HFFc6 (cell line): ENCODE data around the gene LHX2. TPM values are rescaled to one million over a fixed set of nuclear protein-coding genes. Genes with fewer than 3 reads are reported as not detected.

Experiments
- DNase-seq: peaks from one replicate; pipeline ENCODE4 v3.0.0-alpha.2; 2018
- H3K27ac Mint-ChIP-seq: 2 replicates; pipeline ENCODE4 v1.8.0; 2020; ENCODE audit warnings: mild to moderate bottlenecking, mixed read lengths
- H3K27me3 Mint-ChIP-seq: 2 replicates; pipeline ENCODE4 v1.8.0; 2021; ENCODE audit warnings: mild to moderate bottlenecking, moderate library complexity, mixed read lengths; ENCODE audit not compliant: insufficient read depth
- H3K36me3 Mint-ChIP-seq: 2 replicates; pipeline ENCODE4 v1.8.0; 2021; ENCODE audit warnings: low read depth, mixed read lengths
- H3K4me1 Mint-ChIP-seq: 2 replicates; pipeline ENCODE4 v1.8.0; 2020; ENCODE audit warnings: low read depth, mixed read lengths
- H3K4me3 Mint-ChIP-seq: 2 replicates; pipeline ENCODE4 v1.8.0; 2020; ENCODE audit warnings: mild to moderate bottlenecking, moderate library complexity, mixed read lengths
- H3K9me3 Mint-ChIP-seq: 2 replicates; pipeline ENCODE4 v1.8.0; 2020; ENCODE audit warnings: mild to moderate bottlenecking, mixed read lengths
- total RNA-seq, 6 experiments: library from RNA; stranded (reverse); fragmentation: NEBNext Ultra II Directional; extraction: Animal tissue kit (Norgen Biotek cat#: 25700); gene quantifications; 2 replicates in 1 of 6; 3 replicates in 5 of 6; pipeline ENCODE4 v1.2.3, GENCODE V29; 2021
- TF ChIP-seq, protein P1 (sequence below): fragments of 200-600 bp; sonication (generic); IDR thresholded peaks from 2 replicates; pipeline ENCODE4 v1.5.0; 2021; ENCODE audit warnings: antibody characterized with exemption, mild to moderate bottlenecking

Gene LHX2
- total RNA-seq, 6 experiments from 2014 or later = not detected

DNA sequence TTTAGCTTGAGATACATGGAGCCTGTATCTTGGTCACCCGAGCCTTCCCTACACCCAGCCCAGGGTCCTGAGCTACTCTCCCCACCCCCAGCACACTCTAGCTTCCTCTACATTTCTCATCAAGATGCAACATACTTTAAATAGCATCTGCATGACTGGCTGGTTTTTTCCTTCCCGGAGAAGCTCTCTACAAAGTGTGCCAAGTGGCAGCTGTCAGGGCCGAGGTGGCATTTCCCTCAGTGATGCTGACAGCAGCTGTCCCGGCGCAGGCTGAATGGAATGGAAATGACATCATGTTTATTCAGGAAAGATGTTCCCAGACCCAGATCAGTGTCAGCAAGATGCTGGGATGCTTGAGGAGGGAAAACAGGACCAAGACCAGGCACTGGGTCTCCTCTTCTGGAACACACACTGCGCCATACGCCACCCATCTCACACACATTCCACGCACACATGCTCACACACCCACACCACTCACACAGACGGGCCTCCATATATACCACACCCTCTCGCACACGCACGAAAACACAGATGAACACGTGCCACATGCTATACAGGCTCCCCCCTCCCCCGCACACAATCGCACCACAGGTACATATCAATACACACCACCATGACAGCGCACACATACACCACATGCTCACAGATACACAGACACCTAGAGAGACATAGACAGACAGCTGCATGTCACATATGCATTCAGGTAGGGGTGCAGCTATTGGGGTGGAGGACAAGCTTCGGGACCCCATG, 67.8 kb downstream of the LHX2 start:
- Mint-ChIP-seq H3K27me3 (peaks cover 6% of the 10 kb centered on the region), H3K36me3 (no peaks in the 10 kb centered on the region), H3K4me1 (peaks cover 32% of the 10 kb centered on the region), H3K9me3 (no peaks in the 10 kb centered on the region), H3K27ac (peak overlapping the region; percentile 78; the same call in 1 of the 2 replicates), H3K4me3 (peak overlapping the region; percentile 68)
- TF ChIP-seq, protein P1, sequence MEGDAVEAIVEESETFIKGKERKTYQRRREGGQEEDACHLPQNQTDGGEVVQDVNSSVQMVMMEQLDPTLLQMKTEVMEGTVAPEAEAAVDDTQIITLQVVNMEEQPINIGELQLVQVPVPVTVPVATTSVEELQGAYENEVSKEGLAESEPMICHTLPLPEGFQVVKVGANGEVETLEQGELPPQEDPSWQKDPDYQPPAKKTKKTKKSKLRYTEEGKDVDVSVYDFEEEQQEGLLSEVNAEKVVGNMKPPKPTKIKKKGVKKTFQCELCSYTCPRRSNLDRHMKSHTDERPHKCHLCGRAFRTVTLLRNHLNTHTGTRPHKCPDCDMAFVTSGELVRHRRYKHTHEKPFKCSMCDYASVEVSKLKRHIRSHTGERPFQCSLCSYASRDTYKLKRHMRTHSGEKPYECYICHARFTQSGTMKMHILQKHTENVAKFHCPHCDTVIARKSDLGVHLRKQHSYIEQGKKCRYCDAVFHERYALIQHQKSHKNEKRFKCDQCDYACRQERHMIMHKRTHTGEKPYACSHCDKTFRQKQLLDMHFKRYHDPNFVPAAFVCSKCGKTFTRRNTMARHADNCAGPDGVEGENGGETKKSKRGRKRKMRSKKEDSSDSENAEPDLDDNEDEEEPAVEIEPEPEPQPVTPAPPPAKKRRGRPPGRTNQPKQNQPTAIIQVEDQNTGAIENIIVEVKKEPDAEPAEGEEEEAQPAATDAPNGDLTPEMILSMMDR = no peak
- peak; percentile 65 for DNase-seq

DNA sequence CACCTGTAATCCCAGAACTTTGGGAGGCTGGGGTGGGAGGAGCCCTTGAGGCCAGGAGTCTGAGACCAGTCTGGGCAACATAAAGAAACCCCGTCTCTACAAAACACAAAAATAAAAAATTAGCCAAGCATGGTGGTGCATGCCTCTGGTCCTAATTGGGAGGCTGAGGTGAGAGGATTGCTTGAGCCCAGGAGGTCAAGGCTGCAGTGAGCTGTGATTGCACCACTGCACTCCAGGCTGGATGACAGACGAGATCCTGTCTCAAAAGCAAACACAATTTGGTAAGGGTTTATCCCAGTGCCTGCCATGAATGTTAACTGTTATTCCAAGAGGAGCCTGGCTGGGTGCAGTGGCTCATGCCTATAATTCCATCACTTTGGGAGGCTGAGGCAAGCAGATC, 71.1 kb downstream of the LHX2 start:
- H3K4me1 Mint-ChIP-seq = peaks cover 23% of the 10 kb centered on the region
- TF ChIP-seq, protein P1 = no peak
- no peak overlapping the region for H3K4me3 Mint-ChIP-seq
- no peak for DNase-seq
- H3K36me3 Mint-ChIP-seq = peaks cover 11% of the 10 kb centered on the region; the same call in 1 of the 2 replicates
- peaks cover 22% of the 10 kb centered on the region for H3K9me3 Mint-ChIP-seq
- H3K27ac Mint-ChIP-seq = no peak overlapping the region
- H3K27me3 Mint-ChIP-seq = peaks cover 15% of the 10 kb centered on the region

Other genes starting within 250 kb of the LHX2 start
- 10 to 100 TPM; 25.4 to 38.3 (median 30.3) TPM for gene DENND1A, start 81.6 kb upstream of the LHX2 start, total RNA-seq
- 10 to 100 TPM; 66.5 to 81.1 (median 71.4) TPM for gene NEK6, start 246.2 kb downstream of the LHX2 start, total RNA-seq